ENCODE results near the gene CTDP1.
A peak's percentile ranks its signal among the peaks of the same experiment; 100 is the strongest.
"Not testable (repeated sequence)": the region's sequence is repeated elsewhere in the genome, so short reads cannot be mapped to it uniquely, and the experiment has no call there.

Gene CTDP1

DNA sequence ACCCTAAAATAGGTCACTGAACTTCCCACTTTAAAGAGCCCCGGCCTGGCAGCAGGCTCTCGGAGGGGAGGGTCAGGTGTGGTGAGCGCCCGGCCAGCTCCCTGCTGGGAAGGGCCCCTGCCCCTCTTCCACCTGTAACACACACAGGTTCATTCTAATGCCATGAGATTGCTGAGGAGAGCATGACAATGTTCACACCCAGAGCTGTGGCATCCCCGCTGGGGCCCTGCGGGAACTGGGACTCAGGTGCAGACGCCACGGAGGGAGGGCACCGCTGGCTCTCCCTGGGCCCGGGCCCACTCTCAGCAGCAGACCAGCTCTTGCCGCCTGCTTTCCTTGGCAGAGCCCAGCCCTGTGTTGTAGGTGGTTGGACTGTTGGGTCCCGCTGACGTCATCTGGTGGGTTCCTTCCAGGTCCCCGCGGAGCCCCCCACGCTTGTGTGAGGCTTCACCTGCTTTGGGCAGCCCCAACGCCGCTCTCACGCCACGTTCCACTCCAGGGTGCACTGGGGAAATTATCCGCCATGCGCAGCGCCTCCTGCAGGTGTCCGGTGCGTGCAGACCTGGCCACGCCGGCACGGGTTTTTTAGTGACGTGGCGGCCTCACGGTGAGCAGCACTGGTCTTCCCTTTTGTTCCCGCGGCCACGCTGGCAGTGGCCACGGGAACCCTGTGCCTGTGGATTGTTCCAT, 67.7 kb downstream of the CTDP1 start:
- DNase-seq = no peak

DNA sequence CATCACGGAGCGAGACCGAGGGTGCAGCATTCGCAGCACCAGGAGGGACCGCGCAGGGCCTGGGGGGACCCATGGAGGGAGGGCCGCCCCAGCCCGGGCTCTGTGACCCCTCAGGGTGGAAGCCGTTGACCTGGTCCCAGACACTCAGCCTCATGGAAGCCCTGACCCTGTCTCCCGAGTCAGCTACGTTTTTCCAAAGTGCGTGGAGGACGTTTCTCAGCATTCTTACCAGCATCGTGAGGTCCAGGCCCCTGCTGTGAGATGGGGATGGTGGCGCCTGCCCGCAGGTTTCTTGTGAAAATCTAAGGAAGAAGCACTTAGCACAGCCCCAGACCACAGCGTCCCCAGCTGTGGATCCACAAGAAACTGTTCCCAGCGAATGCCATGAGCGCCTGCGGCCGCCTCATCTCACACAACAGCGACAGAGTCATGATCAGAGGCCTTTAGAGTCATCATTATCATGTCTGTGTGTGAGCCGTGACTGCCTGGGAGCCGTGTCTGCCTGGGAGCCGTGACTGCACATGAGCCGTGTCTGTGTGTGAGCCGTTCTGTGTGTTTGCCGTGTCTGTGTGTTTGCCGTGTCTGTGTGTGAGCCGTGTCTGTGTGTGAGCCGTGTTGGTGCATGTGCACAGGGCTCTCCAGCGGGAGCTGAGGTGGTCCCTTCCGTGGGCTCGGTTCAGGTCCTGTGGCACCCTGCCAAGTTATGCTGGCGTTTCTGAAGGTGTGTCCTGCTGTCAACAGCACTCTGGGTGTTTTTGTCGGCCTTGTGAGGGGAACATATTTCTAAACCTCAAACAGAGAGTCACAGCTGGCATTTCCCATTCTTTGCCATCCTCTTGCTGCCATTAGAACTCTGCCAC, 68.9 kb downstream of the CTDP1 start:
- no peak for DNase-seq

DNA sequence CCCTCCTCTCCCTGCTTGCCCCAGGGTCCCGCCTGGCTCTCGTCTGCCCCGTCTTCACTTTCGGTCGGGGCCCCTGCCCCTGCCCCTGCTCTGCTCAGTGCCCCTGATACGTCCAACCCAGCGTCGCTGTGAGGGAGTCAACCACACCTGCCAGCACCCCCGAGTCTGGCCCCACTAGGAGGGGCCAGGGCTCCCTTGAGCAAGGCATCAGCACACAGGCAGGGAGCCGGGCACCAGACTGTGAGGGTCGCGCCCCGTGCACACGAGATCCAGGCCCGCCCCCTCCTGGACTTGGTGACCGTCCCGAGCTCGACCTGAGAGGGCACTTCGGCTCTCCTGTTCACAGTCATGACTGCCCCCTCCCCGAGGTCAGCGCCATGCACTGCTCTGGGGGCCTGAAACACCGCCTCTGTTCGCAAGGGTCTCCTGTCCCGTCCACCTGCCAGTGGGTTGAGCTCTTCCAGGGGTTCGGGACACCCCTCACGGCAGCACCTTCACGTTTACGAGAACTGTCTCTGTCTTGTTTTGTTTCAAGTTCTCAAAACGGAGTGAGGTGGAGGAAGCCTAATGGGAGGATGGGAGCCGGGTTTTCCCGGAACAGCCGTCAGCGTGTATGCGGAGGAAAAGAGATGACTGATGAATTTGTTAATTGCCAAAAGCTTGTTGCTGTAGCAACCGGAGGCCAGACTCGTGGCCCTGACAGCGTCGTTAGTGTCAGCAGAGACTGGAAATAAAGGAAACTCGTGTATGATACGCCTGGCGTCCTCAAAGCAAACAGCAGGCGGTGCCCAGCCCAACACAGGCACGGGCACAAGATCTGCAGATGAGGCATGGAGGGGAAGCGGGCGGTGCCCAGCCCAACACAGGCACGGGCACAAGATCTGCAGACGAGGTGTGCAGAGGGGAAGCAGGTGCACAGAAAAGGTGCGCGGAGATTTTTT, 69.9 kb downstream of the CTDP1 start:
- DNase-seq = no peak

DNA sequence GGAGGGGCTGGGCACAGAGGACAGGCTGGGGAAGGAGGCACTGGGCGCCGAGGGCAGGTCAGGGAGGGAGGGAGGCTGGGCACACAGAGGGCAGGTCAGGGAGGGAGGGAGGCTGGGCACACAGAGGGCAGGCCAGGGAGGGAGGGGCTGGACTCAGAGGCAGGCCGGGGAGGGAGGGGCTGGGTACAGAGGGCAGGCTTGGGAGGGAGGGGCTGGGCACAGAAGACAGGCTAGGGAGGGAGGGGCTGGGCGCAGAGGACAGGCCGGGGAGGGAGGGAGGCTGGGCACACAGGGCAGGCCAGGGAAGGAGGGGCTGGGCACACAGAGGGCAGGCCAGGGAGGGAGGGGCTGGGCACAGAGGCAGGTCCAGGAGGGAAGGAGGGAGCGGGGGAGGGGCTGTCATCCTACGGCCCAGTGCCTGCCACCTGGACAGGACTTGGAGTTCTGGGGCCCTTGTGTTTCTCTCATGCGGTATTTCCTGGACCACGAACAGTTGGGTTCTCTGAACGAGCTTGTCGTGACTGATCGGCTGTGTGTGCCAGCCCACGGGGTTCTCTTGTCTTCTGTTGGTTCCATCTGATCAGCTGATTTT, 71.5 kb downstream of the CTDP1 start:
- DNase-seq = no peak

DNA sequence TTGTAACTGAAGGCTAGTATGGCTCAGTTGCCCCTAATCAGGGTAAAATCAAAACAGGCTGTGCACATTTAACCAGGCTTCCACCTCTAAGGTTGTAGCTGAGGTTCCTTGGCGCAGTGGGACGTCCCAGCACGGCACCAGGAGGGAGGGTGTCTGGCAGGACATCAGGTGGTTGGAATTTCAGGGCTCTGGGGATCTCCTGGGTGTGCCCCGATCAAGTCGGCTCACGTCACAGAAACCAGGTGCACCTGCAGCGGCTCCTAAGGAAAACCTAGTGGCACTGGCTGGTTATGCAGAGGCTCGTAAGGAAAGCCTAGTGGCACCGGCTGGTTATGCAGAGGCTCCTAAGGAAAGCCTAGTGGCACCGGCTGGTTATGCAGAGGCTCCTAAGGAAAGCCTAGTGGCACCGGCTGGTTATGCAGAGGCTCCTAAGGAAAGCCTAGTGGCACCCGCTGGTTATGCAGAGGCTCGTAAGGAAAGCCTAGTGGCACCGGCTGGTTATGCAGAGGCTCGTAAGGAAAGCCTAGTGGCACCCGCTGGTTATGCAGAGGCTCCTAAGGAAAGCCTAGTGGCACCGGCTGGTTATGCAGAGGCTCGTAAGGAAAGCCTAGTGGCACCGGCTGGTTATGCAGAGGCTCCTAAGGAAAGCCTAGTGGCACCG, 72.4 kb downstream of the CTDP1 start:
- not testable (repeated sequence) for DNase-seq

- DNase-seq = not testable (repeated sequence)
These were observed 73.3 kb downstream of the CTDP1 start for GRCh38 chr18:79752946-79753345.

GRCh38 chr18:79753391-79753851, 73.8 kb downstream of the CTDP1 start:
- DNase-seq = no peak

DNA sequence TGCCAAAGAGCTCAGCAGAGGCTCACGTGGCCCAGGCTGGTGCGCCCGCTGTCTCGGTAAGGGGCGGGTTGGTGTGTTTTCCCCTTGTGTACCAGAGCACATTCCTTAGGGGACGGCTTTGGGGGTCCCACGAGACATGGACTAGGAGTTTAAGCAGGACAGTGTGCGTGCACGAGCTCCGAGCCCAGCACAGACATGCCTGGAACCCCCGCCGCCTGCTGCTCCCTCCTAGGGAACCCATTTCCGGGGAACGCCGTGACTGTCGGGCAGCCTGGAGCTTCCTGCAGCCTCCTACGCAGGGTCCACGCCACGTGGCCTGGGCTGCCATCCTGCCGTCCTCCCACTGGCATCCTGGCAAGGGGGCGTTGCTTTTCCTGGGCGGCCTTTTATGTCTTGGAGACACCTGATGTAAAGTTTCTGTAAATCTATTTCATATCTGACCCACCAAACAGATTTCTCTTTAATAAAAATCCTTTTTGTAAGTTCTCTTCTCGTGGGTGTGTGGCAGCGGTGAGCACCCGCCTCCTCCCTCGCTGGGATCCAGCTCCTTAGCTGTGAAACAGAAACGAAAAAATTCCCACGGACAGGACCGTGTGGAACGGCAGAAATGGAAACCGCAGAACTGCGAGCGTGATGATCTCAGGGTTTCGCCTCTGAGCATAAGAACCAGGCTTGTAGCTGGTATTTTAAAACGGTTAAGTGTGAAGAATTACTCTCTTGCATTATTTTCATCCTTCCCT, 74.6 kb downstream of the CTDP1 start:
- no peak for DNase-seq

DNA sequence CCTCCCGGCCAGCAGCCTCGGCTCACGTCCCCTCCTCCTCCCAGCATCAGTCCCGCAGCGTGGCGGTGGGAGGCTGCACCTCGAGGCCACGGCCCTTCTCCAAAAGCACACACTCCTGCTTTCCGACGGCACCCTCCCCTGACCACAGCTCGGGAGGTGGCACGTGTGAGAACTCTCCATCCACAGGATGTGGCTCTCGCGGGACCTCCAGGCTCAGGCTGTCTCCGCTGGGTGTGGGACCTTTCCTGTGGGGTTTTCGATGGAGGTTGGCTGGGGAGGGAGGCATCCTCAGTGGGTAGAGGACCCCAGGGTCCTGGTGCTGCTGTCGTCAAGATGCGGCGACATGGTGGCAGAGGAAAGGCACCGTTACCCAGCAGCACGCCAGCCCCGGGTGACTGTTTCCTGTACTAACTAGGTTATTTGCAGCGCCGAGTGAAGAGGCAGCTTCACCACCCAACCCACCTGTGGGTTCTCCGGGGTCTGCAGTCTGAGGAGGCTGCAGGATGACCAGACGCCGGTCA, 75.3 kb downstream of the CTDP1 start:
- no peak for DNase-seq

- no peak for DNase-seq
These were observed 76.0 kb downstream of the CTDP1 start for GRCh38 chr18:79755496-79756142.

GRCh38 chr18:79756143-79756500, 76.5 kb downstream of the CTDP1 start:
- DNase-seq = no peak

GRCh38 chr18:79756826-79757225, 77.2 kb downstream of the CTDP1 start:
- no peak for DNase-seq

- no peak for DNase-seq
These were observed 80.7 kb downstream of the CTDP1 start for GRCh38 chr18:79760348-79760747.

DNA sequence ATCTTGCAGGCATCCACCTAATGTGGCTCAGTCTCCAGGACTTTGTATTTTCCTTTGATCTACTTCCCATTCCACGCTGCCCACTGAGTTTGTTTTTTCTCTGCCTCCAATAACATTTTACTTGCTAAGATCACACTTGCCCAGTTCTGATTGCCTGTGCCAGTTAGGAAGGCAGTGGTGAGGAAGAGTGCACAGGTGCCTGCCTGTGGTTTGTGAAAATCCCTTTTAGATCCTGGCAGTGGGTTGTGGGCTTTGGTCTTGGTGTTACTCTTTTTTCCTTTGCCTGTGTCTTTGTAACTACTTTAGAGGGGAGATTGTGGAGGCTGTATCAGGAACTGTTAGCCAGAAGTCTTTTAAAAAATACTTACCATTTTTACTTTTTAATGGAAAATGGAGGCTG, 81.3 kb downstream of the CTDP1 start:
- no peak for DNase-seq

GRCh38 chr18:79763407-79763806, 83.8 kb downstream of the CTDP1 start:
- no peak for DNase-seq

DNA sequence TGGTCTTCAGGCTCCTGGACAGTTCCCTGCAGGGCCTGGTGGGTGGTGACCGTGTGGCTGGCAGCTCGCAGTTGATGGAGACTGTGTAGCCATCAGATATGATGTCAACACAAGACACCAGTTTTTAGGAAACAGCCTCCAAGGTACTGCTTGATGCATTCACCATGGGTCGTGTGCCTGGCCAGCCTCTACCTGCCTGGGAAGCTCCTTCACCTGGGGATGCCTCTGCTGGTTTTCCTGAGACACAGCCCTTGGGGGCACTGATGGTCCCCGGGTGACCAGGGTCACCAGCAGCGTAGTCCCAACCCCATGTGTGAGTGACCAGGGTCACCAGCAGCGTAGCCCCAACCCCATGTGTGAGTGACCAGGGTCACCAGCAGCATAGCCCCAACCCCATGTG, 84.5 kb downstream of the CTDP1 start:
- no peak for DNase-seq

- no peak for DNase-seq
These were observed 86.1 kb downstream of the CTDP1 start for GRCh38 chr18:79765491-79766245.

GRCh38 chr18:79766308-79766707, 86.7 kb downstream of the CTDP1 start:
- DNase-seq = peak; percentile 7

DNA sequence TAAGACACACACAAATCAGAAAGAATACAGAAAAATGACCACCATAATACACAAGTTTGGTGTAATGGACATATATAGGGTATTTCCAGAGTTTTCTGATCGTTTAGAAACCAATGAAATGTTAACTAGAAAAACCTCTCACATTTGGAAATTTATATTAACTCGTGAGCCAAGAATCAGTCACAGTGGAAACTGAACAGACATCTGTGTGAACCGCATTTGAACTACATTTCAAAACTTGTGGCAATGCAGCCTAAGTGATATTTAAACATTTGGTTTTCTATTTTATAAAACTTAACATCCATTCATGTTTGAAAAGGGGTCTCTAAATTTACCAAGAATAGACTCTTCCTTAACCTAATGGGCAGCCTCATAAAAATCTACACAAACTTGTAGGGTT, 89.1 kb downstream of the CTDP1 start:
- DNase-seq = no peak
